Cerebellar nuclear complex (tissue), 1 donor: ENCODE results near the gene MGMT.

Experiments
- DNase-seq, 2 experiments: peaks; one replicate each; lab custom pipeline; 2025; lab: John Stamatoyannopoulos, UW

Gene MGMT

DNA sequence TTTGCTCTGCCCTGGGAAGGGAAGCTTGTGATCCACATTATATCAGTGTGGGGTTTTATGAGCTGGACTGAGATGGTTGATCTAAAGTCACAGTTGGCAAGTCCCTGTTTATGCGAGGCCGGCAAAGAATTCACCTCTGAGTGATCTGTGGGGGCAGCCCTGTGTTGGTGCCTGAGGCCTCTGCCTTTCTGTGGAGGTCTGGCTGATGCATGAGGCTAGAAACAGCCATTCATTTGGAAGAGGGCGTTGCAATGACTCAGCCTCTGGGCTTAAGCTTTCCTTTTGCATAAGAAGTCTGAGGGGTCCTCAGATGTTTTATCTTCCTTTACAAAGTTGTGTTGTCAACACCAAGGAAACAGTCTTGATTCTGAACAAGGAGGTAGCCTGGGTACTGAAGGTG, 126.9 kb downstream of the MGMT start:
- DNase-seq, result no peak

DNA sequence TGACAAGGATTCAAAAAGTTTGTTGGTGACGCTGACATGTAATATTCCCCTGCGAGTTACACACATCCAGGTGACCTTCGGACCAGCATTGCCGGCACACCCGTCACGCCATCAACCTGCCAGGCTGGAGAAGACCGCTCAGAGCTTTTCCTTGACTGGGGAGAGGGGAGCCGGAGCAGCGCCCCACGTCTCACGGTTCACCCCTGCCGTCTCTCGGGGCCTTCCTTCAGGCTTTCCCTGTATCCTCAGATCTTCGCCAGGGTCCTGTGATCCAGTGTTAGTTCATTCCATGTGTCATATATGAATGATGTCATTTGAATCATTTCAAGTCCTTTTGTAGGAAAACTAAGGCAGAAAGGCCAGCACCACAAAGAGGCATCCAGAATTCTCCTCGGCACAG, 127.8 kb downstream of the MGMT start:
- DNase-seq, result no peak

DNA sequence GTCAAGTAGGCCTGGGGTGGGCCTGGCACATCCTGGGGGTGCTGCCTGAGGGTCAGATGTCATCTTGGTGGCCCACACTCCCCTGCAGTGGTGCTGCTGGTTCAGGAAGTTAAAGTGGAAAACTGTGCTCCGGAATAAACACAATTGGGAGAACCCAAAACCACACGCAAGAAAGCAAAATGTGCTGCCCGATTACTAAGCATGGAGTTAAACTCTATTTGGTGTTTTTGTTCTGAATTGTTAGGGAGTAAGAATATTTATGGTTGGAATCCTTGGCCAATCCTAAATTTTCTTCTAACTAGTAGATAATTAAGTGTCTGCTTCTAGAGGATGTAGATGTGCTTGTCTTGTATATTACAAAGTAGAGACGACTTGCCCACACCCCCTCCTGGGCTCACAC, 131.4 kb downstream of the MGMT start:
- DNase-seq, result no peak

DNA sequence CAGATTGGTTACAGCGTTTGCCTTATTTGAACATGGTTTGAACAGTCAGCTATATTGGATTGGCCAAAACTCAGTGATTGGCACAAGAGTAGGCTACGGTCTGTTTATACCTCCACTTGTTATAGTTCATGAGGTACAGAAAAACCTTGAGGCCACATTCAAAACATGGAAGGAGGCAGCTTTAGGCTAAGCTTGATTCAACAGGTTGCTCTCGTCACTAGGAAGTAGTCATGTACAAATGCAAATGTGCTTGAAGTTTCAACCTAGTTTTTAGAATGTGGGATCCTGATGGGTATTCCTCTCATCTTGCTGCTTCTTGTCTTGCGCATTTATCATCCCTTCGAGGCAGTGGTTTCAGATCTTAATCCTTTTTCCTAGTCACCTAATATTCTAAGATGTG, 132.1 kb downstream of the MGMT start:
- no peak for DNase-seq

DNA sequence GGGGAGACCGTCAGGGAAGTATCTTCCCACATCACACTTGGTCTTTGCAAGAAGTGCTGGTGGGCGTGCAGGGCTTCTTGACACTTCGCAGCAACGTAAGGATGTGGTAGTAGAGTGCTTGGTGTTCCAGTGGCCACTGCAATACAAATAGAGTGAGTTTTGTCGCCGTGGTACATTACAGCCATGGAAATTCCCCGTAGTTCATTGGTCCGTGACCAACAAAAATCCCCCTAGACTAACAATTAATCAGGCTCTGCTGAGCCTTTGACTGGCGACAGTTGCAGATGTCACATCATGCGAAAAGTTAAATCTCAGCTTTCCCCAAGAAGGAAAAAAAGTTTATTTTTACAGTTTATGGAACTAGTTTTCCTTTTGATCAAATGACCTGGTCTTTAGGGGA, 134.7 kb downstream of the MGMT start:
- no peak for DNase-seq

DNA sequence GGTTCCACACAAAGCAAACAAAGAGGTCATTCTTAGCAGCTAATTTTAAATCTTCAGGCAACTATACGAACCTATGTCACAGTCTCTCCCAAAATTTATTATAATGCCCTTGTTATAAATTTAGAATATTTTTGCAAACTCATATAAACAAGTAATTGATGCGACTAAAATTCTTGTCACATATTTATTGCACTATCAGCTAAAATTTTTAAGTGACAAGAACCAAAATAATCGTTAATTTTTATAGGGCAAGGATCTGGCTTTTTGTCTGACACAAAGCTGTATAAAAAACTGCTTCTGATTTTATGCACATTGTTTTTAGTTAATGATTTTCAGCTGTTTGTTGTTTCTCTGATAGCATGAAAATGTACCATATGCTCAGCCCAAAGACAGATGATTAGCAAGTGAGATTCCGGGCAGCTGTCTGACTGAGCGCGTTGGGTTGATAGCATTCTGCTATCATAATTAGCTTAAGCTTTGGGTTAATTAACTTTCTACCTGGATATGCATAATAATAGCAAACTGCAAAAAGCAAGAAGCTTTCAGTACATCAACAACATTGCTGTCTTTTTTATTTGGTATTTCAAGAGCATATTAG, 136.0 kb downstream of the MGMT start:
- no peak for DNase-seq

DNA sequence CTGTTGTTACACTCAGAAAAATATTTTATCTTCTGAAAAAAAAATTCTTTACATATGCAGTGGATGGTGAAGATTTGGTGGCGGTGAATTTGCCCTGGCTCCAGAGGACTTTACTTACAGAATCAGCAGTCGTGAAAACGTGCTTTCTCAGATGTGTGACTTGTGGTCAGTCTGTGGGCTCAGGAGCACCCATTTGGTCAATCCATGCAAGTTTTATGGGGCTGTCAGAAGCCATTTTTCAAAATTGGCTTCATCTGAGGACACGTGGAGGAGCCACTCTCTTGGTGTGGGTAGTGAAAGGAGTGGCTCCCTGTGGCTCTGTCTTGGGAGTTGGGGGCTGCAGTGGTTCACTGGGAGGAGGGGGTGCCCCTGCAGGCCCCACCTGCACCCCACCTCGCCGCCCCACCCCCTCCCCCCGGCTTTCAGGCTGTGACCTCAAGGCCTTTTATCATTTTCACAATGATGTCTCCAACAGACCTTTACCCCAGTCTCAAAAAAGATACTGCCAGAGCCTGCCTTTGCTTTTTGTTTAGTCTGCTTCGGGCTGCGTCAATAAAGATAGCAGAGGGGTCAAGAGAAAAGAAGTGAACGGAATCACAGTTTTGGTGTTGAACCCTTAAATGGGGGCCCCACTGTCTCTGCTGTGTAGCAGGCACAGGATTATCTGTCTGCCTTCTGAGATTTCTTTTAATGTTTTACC, 137.4 kb downstream of the MGMT start:
- DNase-seq, result no peak

DNA sequence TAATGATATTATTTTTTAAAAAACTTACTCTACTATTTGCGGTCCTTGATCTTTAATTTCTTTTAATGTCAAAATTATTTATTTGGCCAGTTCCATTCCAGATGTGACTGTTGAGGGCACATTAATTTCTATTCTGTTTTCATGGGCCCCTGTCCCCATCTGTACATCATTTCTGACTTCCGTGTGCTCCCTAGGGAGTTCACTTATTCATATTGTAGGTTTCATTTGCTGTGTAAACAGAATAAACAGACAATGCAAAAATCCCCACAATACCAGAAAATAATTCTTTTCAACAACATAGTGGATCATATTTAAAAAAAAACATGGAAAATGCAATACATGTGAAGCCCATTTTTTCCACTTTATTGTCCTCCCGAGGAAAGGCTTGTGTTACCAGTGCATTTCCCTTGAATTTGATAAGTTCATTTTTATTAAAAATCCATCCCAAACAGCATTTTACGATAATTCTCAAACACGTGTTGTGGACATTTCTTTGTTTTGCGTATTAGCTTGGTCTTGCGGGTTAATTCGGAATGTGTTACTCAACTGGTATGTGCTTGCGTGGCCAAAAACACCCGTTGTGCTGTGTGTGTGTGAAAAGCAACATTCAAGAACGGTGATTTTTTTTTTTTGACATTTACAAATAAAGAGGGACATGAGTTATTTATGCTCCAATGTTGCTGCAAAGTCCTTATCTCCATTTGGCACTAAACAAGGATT, 138.4 kb downstream of the MGMT start:
- no peak for DNase-seq

DNA sequence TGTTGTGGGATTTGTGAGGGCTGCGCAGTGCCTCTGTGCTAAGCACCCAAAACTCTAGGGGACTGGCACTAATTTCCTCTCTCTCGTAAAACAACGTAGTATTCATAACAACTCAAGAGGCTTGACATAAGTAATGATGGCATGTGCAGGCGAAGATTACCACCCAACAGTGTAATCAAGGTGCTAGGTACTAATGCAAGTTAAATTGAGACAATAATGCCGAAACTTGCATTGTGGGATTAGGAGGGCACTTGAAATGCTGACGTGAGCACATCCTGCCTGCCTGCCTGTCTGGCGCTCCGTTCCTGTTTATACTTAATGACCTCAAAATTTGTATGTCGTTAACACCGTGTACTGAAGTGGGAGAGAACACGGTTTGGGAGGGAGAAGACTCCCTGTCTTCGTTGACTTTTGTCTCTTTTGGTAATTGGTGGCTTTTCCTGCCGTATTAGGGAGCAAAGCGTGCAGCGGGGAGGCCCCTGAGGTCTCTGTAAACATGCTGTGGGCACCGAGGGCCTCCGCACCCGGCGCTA, 139.0 kb downstream of the MGMT start:
- DNase-seq, result no peak

DNA sequence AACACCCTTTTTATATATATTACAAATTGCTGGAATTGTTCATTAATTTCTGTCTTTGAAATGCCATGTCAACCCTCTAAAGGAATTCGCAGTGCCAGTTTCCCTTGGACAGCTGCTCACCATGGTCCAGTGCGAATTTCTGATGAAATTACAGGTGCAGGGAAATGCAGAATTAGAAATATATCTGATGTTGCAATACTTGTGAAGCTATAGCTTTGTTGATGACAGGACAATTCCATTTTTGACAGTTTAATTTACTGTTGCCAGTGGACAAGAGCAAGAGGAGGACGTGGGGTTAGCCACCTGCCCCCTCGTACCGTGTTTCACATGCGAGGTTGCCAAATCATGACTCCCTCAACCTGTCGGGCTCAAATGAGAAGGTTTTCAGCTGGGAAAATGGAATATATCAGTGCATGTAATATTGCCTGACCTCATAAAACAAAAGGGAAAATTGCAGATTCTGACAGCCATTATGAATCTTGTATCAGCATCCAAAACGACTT, 140.6 kb downstream of the MGMT start:
- DNase-seq, result no peak

DNA sequence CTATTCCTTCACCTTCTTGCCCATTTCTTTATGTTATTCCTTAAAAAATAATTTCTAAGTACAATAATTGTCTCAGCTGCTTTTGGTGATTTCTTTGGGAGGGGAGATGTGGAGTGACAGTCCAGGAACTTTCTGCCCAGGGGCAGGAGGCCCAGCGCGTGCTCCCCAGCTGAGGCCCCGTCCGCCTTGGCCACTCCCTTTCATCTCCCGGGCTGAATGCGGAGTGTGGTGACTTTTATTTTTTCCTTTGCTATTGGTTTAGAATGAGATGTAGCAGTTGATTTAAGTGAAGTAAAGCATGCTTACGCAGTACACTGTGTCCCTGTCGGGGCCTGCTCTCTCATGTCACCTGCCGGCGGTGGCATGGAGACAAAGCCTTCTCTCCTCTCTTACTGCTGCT, 141.6 kb downstream of the MGMT start:
- no peak for DNase-seq

DNA sequence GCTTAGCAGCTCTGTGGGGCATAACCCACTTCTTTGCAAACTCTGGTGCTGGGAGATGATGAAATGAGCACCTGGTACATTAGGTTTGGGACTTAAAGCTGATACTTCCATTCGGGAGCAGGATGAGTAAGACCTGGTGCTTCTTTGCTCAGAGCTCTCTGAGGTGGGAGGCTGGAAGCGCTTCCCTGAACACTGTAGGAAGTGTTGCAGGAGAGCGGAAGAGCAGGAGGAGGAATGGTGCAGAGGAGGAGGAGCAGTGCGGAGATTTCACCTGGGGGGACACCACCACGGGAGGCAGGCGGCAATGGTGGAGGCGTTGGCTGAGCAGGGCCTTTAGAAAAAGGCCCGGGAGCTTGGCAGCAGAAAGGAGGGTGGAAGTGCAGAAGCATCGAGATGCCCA, 142.5 kb downstream of the MGMT start:
- no peak for DNase-seq

DNA sequence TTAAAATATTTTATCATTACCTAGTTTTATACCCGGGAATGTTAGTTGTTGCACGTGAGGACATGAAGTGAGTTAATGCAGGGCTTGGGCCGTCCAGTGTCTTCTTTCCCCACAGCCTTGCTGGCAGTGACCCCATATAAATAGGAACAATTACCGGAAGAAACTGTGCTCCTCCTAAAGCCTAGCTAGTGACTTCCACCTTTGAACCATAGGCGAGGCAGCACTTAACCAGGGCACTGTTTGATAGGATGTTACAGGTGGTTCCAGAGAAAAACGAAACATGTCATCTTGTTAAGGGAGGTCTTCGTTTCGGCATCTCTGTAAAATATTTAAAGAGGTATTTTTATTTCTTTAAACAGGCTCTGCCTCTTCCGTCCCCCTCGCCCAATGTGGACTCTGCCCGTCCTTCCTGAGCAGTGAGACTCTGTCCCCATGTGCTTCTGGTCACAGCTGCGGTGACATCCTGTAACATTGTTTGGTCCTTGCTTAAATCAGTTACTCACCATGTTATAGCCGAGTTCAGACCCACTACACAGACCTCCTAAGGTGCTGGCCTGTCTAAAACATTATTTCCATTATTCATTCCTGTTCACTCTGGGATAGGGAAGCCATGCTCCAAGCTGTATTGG, 145.6 kb downstream of the MGMT start:
- no peak for DNase-seq

DNA sequence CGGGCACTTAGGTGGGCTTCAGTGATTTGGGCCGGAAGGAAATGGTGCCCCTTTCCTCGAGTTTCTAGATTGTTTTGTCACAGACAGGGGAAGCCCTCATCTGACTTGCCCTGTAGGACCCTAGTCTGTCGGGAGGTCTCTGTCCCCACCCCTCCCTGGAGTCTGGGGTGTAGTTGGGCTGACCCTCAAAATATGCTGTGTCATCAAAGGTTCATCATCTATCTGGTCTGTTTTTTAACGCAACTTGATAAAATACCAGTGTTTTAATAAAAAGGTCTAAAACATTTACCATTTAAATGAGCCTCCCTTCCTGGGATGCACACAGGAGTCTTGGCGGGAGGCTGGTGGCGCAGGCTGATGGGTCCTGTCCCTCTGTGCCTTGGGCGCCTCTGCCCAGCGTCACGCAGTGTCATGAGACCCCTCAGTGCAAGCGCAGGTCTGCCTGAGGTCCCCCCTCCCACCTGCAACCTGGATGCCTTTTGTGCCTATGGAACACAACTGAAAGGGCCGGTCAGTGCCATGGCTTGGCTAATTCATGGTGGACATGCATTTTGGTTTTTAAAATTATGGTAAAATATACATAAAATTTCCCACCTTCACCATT, 146.4 kb downstream of the MGMT start:
- no peak for DNase-seq

DNA sequence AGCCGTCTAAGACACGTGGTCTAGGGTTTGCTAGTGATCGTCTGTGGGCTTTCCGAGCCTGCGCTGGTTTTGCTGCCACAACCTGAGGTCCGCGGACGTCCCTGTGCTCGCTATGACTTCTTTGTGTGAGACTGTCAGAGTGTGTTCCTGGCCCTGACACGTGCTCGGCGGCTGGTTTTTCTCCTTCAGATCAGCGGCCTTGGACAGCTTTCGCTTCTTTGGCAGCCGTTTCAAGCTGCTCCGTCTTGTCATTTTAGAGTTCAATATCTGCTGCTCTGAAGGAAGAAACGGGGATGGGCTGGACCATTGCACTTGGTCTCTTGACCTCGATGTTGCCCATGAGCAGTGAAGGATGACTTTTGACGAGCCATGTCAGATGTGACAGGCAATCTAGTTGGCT, 147.3 kb downstream of the MGMT start:
- DNase-seq, result no peak

DNA sequence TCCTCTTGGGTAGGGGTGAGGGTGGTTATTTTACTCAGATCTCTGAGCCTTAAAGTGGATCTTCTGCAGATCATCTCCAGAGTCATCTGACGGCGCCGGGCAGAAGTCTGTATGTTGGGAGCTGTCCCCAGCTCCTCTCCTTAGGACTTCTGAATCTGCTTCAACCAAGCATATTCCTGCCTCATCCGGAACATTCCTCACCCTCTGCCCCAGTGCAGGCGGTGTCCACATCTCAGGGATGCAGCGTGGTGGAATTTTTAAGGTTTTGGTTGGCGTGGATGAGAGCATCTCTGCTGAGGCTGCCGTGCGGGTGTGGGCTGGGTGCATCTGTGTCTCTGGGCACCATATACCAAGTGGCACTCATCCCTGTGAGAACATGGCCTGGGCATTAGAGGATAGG, 148.3 kb downstream of the MGMT start:
- DNase-seq, result no peak

DNA sequence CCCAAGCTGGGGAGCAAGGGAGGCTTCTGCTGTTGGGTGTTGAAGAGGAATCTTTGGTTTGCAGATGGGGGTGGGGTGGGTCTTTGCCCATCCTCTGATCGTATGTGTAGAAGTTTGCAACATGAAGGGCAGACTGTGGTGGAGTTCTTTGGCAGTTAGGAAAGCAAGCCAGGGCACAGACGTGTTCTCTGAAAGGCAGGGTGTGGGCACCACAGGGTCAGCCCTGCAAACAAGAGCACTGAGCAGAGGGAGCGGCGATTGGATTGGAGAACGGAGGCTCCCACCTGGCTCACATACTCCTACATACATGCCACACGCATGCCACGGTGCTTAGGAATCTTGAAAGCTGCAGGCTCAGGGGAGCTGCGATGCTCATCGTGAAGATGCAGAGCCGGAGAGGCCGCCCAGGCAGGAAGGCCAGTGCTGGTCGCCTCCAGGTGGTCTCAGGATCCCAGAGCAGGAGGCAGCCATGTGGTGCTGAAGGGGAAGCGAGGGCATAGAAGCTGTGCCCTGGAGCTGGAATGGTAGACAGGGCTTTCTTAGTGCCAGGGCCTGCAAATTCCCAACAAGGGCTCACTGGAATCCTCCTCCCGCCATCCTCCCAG, 149.0 kb downstream of the MGMT start:
- no peak for DNase-seq

DNA sequence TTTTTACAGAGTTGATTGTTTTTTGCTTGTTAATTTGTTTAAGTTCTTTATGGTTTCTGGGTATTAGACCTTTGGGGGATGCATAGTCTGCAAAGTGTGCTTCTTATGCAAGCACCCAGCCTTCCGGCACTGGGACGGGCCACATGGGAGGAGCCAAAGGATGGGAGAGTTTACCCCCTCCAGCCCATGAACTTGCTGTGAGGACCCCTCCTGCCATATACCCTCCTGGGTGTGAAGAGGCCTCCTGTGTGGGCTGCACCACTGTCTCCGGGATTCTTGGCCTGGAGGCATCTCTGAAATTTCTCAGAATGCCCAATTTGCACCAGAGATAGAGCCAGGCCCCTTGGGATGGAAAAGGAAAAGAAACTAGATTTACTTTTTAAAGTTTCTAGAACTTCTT, 150.7 kb downstream of the MGMT start:
- DNase-seq, result no peak

DNA sequence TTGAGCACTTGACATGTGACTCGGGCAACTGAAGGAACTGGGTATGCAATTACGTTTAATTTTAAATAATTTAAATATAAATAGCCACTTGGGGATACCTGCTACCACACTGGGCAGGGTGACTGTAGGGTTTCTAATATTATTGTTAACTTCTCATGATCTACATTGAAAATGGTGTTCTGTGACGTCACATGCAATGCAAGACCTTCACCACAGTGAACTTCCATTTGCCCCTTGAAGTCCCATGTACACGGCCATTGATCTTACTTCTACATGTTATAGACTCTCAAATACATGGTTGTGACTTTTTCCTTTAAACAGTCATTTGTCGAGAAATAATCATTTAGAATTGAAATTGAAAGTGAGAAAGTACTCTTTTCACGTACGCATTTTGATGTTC, 154.0 kb downstream of the MGMT start:
- no peak for DNase-seq

DNA sequence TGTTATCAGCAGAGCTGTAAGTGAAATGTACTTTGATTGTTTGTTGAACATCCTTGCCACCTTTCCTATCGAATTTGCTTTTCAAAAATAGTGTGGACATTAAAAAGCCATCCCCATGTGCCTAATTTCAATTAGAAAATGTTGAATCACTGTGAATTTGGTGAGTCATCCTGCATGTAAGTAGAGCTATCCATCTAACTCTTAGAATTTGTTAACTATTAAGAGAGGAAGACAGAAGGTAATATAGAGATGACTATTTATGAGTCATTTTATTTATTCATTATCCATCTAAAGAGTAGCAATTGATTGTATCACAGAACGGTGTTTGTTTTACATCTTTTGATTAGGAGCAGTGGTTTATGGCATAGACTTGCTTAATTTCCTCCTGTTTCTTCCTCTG, 154.7 kb downstream of the MGMT start:
- no peak for DNase-seq

DNA sequence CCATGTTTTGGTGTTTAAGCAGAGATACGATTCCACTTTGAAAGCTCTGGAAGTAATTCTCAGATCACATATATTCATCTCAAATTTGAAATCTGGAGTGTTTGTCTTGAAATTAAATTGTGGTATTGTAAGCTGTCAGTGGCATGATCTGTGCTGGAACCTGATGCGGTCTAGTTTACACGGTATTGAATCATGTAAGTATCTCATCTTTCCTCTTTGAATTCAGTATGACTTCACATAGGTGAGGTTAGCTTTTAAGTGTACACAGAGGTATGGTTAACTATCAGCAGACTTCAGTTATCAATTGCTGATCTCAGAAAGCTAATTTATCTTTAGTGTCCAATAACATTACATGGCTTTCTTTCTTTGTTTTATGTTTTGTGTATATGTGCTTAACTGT, 155.2 kb downstream of the MGMT start:
- DNase-seq, result no peak

DNA sequence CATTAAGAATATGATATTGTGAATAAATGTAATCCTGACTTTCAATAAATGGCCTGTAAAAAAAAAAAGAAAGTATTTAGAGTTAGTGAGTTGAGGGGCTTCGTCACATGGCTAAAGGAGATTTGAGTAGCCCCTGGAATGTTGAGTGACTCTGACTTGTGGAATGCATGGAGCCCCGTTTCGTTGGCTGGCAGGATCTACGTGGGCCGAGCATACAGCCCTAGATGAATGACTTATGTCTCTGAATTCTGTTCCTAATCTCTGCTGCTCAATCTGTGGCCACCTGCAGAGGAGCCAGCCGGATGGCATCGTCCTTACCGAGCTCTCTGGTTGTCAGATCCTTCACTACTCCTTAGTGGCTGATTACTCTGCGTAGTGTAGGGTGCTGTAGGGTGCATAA, 155.7 kb downstream of the MGMT start:
- no peak for DNase-seq
